ENCODE measurements around the gene RACGAP1. TPM values are rescaled to one million over a fixed set of nuclear protein-coding genes. Genes with fewer than 3 reads are reported as not detected.

Gene RACGAP1
- total and polyA plus RNA-seq, 2 experiments from 2014 or later = 35.4 to 55.4 TPM

DNA sequence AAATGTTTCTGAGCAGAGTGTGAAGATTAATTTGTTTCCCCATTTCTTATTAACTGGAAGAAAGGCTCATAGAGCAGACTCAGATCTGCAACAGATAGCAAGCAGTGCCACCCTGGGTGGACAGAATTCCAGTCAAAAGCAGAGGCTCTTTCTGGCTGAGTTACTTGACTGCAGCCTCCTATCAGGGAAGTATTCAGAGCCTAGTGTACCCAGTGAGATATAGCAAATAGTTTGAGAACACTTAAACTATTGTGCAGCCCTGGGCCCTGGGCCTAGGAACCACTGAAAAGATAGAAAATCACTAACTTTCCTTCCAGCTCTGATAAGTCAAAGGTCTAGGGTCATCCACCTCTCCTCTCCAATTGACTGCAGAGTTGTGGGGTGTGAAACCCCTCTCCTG lies 86.0 kb downstream of the RACGAP1 start:
- Histone ChIP-seq H3K79me2 (ENCODE audit: insufficient read depth) (no peaks in the 10 kb centered on the region), H2AFZ (no peak overlapping the region), H4K20me1 (ENCODE audit: insufficient read depth) (no peaks in the 10 kb centered on the region), H3F3A (ENCODE audit: insufficient read depth) (no peaks in the 10 kb centered on the region), H3K27ac (no peak overlapping the region), H3K4me3 (no peak overlapping the region), H3K27me3 (replicated peaks; ENCODE audit: insufficient read depth) (no peaks in the 10 kb centered on the region), H3K9me3 (ENCODE audit: low read depth) (no peaks in the 10 kb centered on the region), H3K4me2 (ENCODE audit: unreplicated experiment) (no peak overlapping the region), H3K9ac (no peak overlapping the region), H3K36me3 (ENCODE audit: low read depth) (no peaks in the 10 kb centered on the region), H3K9me2 (ENCODE audit: insufficient read depth) (no peaks in the 10 kb centered on the region), H3K4me1 (ENCODE audit: insufficient read depth) (no peaks in the 10 kb centered on the region)
- TF ChIP-seq EZH2phosphoT487 (IDR thresholded peaks at IDR 0.05; ENCODE audit: insufficient read depth, low read depth) = no peak
- TF ChIP-seq EZH2 (IDR thresholded peaks at IDR 0.05; ENCODE audit: insufficient read depth, poor library complexity, severe bottlenecking) = no peak
- in situ Hi-C loops (cut with MboI) = no loop called here
- no peak for DNase-seq

Other genes starting within 250 kb of the RACGAP1 start
- 28.4 and 28.8 TPM in 2 replicates for gene NCKAP5L, start 197.1 kb downstream of the RACGAP1 start, total RNA-seq (2014; rRNA removed; shearing (Covaris generic))
- 13.5 and 14.1 TPM in 2 replicates for gene NCKAP5L, start 197.1 kb downstream of the RACGAP1 start, polyA plus RNA-seq (2016; fragmentation: Nextera tagmentation; extraction: Ambion mirVana)
- 3.3 and 4.2 TPM in 2 replicates for gene BCDIN3D, start 182.4 kb downstream of the RACGAP1 start, total RNA-seq (2014; rRNA removed; shearing (Covaris generic))
- 3.7 TPM in 2 replicates for gene BCDIN3D, start 182.4 kb downstream of the RACGAP1 start, polyA plus RNA-seq (2016; fragmentation: Nextera tagmentation; extraction: Ambion mirVana)
- gene FAIM2, start 121.6 kb downstream of the RACGAP1 start, total RNA-seq (2014; rRNA removed; shearing (Covaris generic)) = 0.86 and 2.8 TPM in 2 replicates
- gene FAIM2, start 121.6 kb downstream of the RACGAP1 start, polyA plus RNA-seq (2016; fragmentation: Nextera tagmentation; extraction: Ambion mirVana) = 4.6 and 5.3 TPM in 2 replicates
- not detected in 2 replicates for gene AQP2, start 74.8 kb downstream of the RACGAP1 start, total RNA-seq (2014; rRNA removed; shearing (Covaris generic))
- not detected in 2 replicates for gene AQP2, start 74.8 kb downstream of the RACGAP1 start, polyA plus RNA-seq (2016; fragmentation: Nextera tagmentation; extraction: Ambion mirVana)
- gene AQP5, start 63.6 kb downstream of the RACGAP1 start, total RNA-seq (2014; rRNA removed; shearing (Covaris generic)) = not detected in 2 replicates
- gene AQP5, start 63.6 kb downstream of the RACGAP1 start, polyA plus RNA-seq (2016; fragmentation: Nextera tagmentation; extraction: Ambion mirVana) = not detected in 2 replicates
- not detected in 2 replicates for gene AQP6, start 52.5 kb downstream of the RACGAP1 start, total RNA-seq (2014; rRNA removed; shearing (Covaris generic))
- not detected in 2 replicates for gene AQP6, start 52.5 kb downstream of the RACGAP1 start, polyA plus RNA-seq (2016; fragmentation: Nextera tagmentation; extraction: Ambion mirVana)
- 0.13 and 1.9 TPM in 2 replicates for gene ASIC1, start 32.1 kb upstream of the RACGAP1 start, total RNA-seq (2014; rRNA removed; shearing (Covaris generic))
- gene ASIC1, start 32.1 kb upstream of the RACGAP1 start, polyA plus RNA-seq (2016; fragmentation: Nextera tagmentation; extraction: Ambion mirVana) = 0.95 and 1.4 TPM in 2 replicates
- gene SMARCD1, start 59.8 kb upstream of the RACGAP1 start, total RNA-seq (2014; rRNA removed; shearing (Covaris generic)) = 41.9 and 48.3 TPM in 2 replicates
- 6.4 and 8.2 TPM in 2 replicates for gene SMARCD1, start 59.8 kb upstream of the RACGAP1 start, polyA plus RNA-seq (2016; fragmentation: Nextera tagmentation; extraction: Ambion mirVana)
- gene GPD1, start 78.5 kb upstream of the RACGAP1 start, total RNA-seq (2014; rRNA removed; shearing (Covaris generic)) = 0.13 TPM in 1 of 2 replicates, not detected in the other
- not detected in 2 replicates for gene GPD1, start 78.5 kb upstream of the RACGAP1 start, polyA plus RNA-seq (2016; fragmentation: Nextera tagmentation; extraction: Ambion mirVana)
- gene COX14, start 86.7 kb upstream of the RACGAP1 start, total RNA-seq (2014; rRNA removed; shearing (Covaris generic)) = 24.4 and 53.4 TPM in 2 replicates
- gene COX14, start 86.7 kb upstream of the RACGAP1 start, polyA plus RNA-seq (2016; fragmentation: Nextera tagmentation; extraction: Ambion mirVana) = 122 and 125 TPM in 2 replicates
- gene CERS5, start 141.9 kb upstream of the RACGAP1 start, total RNA-seq (2014; rRNA removed; shearing (Covaris generic)) = 52.4 and 60.7 TPM in 2 replicates
- 88.7 and 99.2 TPM in 2 replicates for gene CERS5, start 141.9 kb upstream of the RACGAP1 start, polyA plus RNA-seq (2016; fragmentation: Nextera tagmentation; extraction: Ambion mirVana)

All from GM23248 (cell line).